Tibial nerve (tissue), 3 donors: ENCODE data around the gene ATIC.

Experiments used
- CTCF ChIP-seq, 5 experiments: fragments of 200-600 bp in 3 of 5; fragments of 450-650 bp in 2 of 5; sonication (generic) in 3 of 5; IDR thresholded peaks; one replicate each; pipeline ENCODE4 v1.5.1; 2016 to 2019; ENCODE audit warnings: antibody characterized with exemption in 5 of 5, mild to moderate bottlenecking in 3 of 5, moderate library complexity in 2 of 5
- POLR2A ChIP-seq, 2 donors: fragments of 450-650 bp; IDR thresholded peaks; one replicate each; pipeline ENCODE4 v1.6.1; 2017; ENCODE audit warnings: antibody characterized with exemption in 2 of 2, mild to moderate bottlenecking in 2 of 2, moderate library complexity in 2 of 2

- TF ChIP-seq CTCF (IDR thresholded peaks at IDR 0.05) = no peak
- TF ChIP-seq POLR2A (IDR thresholded peaks at IDR 0.05) = no peak
Observed at GRCh38 chr2:215363461-215364156, 51.8 kb downstream of the ATIC start.
